ENCODE results near the gene FXN. TPM values are rescaled to one million over a fixed set of nuclear protein-coding genes. Genes with fewer than 3 reads are reported as not detected.

FXN gene
- total RNA-seq, 1 donor from 2014 or later = 1.6 TPM

- no peak for TF ChIP-seq CTCF (conservative IDR thresholded peaks at IDR 0.05; ENCODE audit: low read depth, low read length)
- no peak for DNase-seq (ENCODE audit: low read depth)
Observed at GRCh38 chr9:68998812-68999211, 36.7 kb upstream of the FXN start.

GRCh38 chr9:68999393-69000105, 36.0 kb upstream of the FXN start:
- H3K4me3 ChIP-seq (ENCODE audit: low read depth, low read length) = no peak overlapping the region
- TF ChIP-seq CTCF (conservative IDR thresholded peaks at IDR 0.05; ENCODE audit: low read depth, low read length) = peak; percentile 96
- peak; percentile 15 for DNase-seq (ENCODE audit: low read depth)

More at GRCh38 chr9:68998812-68999211, 36.7 kb upstream of the FXN start:
- H3K4me3 ChIP-seq (ENCODE audit: low read depth, low read length) = no peak overlapping the region

GRCh38 chr9:69001921-69002320, 33.6 kb upstream of the FXN start:
- no peak for TF ChIP-seq CTCF (conservative IDR thresholded peaks at IDR 0.05; ENCODE audit: low read depth, low read length)

GRCh38 chr9:69003051-69003450, 32.5 kb upstream of the FXN start:
- TF ChIP-seq CTCF (conservative IDR thresholded peaks at IDR 0.05; ENCODE audit: low read depth, low read length) = no peak
- no peak for DNase-seq (ENCODE audit: low read depth)
- no peak overlapping the region for H3K4me3 ChIP-seq (ENCODE audit: low read depth, low read length)

More at GRCh38 chr9:69001921-69002320, 33.6 kb upstream of the FXN start:
- H3K4me3 ChIP-seq (ENCODE audit: low read depth, low read length) = no peak overlapping the region
- no peak for DNase-seq (ENCODE audit: low read depth)

GRCh38 chr9:69004836-69005235, 30.7 kb upstream of the FXN start:
- no peak for DNase-seq (ENCODE audit: low read depth)
- H3K4me3 ChIP-seq (ENCODE audit: low read depth, low read length) = no peak overlapping the region
- no peak for TF ChIP-seq CTCF (conservative IDR thresholded peaks at IDR 0.05; ENCODE audit: low read depth, low read length)

- no peak for TF ChIP-seq CTCF (conservative IDR thresholded peaks at IDR 0.05; ENCODE audit: low read depth, low read length)
- no peak overlapping the region for H3K4me3 ChIP-seq (ENCODE audit: low read depth, low read length)
- DNase-seq (ENCODE audit: low read depth) = no peak
Observed at GRCh38 chr9:69009708-69010107, 25.8 kb upstream of the FXN start.
